HG02571 (cell line): ENCODE results near the gene SNX6.
"Not testable (repeated sequence)": the region's sequence is repeated elsewhere in the genome, so short reads cannot be mapped to it uniquely, and the experiment has no call there.

Experiments
- ATAC-seq: cut with Tn5 transposase; IDR thresholded peaks from one replicate; pipeline ENCODE4 v1.9.1; 2021; ENCODE audit warnings: mild to moderate bottlenecking, moderate library complexity; ENCODE audit not compliant: unreplicated experiment

Gene SNX6

DNA sequence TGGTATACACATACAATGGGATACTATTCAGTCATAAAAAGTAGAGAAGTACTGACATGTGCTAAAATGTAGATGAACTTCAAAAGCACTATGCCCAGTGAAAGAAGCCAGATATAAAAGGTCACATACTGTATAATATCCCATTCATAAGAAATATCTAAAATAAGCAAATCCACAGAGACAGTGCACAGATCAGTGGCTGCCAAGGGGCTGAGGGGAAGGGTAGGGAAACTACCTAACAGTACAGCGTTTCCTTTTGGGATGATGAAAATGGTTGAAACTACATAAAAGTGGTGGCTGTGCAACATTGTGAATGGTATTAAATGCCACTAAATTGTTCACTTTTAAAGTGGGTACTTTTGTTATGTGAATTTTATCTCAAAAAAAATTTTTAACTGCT, 102.4 kb downstream of the SNX6 start:
- no peak for ATAC-seq

DNA sequence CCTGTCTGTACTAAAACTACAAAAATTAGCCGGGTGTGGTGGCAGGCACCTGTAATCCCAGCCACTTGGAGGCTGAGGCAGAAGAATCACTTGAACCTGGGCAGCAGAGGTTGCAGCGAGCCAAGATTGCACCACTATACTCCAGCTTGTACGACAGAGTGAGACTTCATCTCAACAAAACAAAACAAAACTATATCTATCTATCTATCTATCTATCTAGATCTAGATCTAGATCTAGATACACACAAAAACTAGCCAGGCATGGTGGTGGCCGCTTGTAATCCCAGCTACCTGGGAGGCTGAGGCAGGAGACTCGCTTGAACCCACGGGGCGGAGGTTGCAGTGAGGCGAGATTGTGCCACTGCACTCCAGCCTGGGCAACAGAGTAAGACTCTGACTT, 105.7 kb downstream of the SNX6 start:
- ATAC-seq: not testable (repeated sequence)

DNA sequence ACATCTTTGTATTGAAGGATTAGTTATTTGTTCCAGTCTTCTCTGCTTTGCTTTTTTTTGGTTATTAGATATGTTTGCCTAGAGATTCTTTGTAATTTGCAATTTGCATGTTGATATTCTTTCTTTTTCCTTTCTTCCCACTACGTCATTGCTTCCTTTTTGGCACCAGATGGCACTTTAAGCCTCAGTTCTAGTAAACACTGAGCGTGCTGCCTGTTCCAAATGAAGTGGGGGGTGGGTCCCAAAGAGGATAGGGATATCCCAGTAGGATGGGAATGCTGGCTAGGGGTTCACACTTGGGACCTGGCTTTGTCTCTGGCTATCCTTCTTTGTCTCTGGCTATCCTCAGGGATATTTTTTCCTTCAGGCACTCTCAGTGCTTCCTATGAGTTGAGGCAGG, 107.5 kb downstream of the SNX6 start:
- no peak for ATAC-seq

DNA sequence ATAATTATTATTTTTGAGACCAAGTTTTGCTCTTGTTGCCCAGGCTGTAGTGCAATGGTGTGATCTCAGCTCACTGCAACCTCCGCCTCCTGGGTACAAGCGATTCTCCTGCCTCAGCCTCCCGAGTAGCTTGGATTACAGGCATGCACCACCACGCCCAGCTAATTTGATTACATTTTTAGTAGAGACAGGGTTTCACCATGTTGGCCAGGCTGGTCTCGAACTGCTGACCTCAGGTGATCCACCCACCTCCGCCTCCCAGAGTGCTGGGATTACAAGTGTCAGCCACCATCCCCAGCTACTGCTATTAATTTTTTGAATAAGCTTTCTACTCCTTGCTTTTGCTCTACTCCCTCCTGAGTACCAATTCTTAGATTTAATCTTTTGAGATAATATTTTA, 108.9 kb downstream of the SNX6 start:
- ATAC-seq: not testable (repeated sequence)

DNA sequence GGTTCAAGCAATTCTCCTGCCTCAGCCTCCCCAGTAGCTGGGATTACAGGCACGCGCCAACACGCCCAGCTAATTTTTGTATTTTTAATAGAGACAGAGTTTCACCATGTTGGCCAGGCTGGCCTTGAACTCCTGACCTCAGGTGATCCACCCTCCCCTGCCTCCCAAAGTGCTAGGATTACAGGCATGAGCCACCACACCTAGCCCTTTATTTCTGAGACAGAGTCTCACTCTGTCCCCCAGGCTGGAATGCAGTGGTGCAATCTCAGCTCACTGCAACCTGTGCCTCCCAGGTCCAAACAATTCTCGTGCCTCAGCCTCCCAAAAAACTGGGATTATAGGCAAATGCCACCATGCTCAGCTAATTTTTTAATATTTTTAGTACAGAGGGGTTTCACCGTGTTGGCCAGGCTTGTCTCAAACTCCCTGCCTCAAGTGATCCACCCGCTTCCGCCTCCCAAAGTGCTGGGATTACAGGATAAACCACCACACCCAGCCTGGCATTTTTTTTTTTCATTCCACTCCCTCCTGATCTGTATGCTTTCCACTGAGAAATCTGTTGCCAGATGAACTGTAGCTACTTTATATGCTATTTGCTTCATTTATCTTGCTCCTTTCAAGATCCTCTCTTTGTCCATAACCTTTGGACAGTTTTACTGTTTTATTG, 109.5 kb downstream of the SNX6 start:
- ATAC-seq: not testable (repeated sequence)
